ENCODE results near the gene SMAD2.
A peak's percentile ranks its signal among the peaks of the same experiment; 100 is the strongest.

SMAD2 gene

DNA sequence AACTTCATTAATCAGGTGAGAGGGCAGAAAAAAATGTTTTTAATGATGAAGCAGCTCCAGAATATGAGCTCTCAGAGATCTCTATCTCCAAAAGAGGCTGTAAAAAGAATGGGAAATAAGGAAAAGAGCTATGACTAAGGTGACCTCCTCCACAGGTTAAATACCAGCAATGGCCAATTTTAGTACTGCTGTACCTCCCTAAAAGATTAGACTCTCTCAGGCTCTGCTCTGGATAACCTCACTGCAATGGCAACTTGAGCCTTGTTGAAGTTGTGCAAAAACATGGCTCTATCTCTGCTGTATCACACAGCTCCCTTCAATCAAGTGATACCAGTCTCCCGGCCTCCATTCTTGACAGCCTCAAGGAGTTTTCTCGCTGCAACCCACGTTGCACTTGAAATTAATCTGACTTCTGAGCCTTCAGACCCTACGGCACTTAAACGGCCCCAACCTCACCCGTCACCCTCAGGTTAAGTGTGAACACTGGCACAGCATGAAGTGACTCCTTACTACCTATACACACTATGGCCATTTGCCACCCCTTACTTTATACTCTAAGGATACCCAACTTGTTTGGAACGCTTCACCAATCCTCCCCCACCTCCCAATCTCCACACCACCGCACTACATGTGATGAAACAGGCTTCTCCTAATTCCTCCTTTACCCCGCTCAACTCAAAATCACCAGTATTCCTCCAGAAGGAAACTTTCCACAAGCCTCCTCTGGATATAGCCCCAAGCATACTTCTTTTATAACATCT is 36.3 kb downstream of the SMAD2 start:
- no peak for FAIRE-seq

DNA sequence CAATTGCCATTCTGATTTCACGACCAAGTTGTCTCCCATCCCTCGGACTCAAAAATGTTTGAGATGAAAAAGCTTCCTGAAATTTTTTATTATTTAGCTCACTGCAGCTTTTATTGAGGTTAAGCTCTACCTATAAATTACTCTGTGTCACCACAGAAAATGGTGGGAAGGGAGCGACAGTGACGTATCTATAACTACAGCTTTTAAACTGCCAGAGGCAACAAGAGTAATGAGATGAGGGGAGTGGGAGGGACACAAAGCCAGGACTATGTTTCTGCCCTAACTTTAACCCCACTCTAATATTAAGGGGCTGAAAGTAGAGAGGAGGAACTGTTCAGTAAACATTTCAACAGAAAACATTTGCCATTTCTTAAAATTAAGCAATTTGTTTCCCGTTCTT is 37.4 kb downstream of the SMAD2 start:
- FAIRE-seq, result no peak

DNA sequence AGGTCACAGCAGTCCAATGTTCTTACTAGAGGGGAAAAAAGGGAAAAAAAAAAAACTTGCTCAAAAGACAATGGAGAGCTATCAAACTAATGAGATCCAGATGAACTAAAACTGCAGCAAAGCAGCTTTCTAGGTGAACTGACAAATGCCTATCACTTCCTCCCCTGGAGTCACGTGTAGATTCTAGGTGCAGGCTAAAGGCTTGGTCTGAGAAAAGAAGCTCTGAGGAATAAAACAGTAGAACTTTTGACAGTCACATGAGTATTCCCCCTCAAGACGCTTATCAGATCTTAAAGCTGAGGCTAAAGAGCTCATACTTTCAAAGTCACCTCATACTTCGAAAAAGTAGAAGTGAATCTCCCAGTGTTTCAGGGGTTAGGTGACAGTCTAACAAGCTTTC is 42.3 kb downstream of the SMAD2 start:
- no peak for FAIRE-seq

DNA sequence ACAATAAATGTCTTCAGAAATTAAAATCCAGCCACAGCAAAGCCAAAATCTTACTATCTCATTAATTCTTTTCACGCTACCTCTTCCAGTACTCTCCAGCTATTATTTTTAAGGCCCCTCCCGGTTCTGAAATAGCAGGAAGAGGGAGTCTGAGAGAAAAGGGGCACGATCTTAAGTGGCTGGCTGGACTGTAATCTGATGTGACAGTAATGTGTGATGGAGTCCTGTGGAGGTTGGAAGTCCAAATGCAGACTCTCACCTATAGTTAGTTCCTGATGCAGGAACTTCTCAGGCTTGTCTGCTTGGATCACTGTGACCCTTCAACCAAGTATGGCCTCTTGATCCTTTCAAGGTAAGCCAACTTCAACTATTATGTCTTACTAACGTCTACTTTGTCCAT is 43.2 kb downstream of the SMAD2 start:
- FAIRE-seq, result no peak

DNA sequence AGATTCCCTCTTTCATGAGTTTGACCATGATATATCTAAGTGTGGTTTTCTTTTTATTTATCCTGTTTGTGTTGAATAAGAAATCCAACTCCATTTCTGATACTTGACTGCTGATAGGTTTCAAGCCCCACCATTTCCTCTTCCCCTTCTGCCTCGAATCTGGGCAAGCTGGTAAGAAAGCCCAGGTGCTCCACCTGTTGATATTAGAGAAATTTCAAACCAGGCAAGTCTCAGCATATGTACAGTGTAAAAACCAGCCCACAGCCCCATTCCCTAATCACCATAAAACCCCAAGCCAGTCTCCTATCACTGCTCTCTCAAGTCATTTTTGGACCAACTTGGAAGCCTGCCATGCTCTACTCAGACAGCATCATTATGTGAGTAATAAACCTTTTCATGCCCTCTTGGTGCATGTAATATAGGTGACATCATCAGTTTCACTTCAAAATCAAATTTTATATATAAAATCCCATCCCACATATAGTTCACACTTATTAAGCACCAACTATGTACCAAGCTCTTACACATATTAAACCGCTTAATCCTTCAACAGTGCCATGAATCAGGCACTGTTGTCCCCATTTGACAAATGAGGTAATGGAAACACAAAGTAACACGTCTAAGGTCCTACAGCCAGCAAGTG is 46.6 kb downstream of the SMAD2 start:
- no peak for FAIRE-seq

DNA sequence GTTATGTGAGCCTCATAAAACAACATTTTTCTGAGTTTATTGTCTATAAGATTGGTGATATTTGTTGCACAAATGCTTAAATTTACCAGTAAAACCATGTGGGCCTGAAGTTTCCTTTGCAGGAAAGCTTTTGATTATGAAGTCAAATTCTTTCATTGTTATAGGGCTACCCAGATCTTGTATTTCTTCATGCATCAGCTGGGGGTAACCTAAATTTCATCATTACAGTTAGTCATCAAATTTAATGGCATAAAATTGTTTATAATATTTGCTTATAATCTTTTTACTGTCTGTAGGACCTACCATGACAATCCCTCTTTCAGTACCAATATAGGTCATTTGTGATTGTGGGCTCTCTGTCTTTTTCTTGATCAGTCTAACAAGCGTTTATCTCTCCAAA is 47.8 kb downstream of the SMAD2 start:
- FAIRE-seq, result no peak

DNA sequence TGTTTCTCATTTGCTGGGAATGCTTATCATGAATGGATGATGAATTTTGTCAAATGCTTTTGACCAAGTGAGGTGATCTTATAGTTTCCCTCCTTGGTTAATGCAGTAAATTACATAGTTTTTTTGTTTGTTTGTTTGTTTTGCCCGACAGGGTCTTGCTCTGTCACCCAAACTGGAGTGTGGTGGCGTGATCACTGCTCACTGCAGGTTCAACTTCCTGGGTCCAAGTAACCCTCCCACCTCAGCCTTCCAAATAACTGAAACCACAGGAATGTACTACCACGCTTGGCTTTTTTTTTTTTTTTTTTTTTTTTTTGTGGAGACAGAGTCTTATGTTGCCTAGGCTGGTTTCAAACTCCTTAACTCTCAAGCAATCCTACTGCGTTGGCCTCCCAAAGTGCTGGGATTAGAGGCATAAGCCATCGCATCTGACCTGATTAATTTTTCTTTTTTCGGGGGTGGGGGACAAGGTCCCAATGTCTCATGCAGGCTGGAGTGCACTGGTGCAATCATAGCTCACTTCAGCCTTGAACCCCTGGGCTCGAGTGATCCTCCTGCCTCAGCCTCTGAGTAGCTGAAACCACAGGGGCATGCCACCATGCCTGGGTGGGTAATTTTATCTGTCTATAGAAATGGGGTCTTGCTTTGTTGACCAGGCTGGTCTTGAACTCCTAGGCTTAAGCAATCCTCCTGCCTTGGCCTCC is 48.6 kb downstream of the SMAD2 start:
- FAIRE-seq, result no peak

DNA sequence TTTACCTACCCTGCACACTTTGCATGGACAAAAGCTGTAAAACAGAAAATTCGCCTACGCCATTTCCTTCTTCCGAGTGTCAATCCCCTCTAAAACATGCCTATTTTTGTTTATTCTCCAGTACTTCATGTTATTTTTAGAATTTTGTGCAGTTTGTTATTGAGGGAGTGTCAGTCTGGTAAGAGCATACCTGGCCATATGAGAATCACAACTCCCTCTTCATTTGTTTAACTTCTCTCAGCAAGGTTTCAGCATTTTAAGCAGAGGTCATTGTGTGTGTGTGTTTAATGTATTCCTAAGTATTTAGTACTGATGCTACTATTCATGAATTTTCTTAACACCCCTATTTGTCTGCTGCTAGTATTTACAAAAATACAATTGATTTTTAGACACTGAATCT is 49.4 kb downstream of the SMAD2 start:
- no peak for FAIRE-seq

DNA sequence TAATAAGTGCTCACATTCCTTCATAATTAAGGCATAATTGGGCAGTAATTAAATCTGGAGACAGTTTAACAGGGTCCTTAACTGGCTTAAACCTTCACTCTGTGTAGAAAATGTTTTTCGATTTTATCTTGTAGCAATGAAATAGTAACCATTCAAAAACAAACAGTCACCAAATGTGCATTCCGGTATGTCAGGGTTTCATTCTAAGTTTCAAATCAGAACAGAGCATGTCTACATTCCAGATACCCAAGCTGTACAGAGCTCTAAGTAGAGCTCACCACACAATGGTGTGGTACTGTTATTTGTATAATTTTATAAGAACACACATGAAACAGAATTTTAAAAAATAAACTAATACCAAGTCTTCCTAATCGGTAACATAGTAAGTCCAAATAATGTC is 52.6 kb downstream of the SMAD2 start:
- no peak for FAIRE-seq

DNA sequence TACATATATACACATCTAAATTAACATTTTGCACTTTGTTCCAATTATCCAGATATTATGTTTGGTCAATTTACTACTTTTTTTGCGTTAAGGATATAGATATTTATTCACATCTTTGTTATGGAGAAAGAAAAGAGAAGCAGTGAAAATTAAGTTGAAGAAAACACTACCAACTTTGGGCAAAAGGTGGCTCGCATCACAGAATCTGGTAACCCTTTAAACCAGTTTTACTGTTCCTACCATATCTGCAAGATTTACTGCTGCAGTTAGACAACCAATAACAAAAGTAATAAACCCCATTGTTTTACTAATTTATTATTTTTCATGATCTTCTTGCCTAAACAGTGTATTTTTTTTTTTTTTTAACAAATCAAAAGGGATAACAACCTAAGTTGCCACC is 53.6 kb downstream of the SMAD2 start:
- no peak for FAIRE-seq

DNA sequence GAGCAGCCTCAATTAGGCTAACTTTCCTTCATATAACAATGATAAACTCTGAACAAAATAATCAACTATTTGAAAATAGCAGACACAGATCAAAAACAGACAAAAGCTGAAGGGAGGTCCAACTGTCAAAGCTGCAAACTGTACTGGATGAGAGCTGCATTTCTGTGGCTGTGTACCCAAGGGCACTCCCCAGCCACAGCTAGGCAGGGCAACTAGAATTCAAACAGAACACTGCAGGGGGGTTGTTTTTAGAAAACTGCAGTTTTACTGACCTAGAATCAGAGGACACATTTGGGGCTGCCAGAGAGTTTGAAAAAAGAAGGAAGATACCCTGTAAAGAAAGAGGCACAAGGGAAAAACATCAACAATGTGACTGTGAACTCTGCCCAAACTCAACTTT is 56.8 kb downstream of the SMAD2 start:
- FAIRE-seq, result no peak

DNA sequence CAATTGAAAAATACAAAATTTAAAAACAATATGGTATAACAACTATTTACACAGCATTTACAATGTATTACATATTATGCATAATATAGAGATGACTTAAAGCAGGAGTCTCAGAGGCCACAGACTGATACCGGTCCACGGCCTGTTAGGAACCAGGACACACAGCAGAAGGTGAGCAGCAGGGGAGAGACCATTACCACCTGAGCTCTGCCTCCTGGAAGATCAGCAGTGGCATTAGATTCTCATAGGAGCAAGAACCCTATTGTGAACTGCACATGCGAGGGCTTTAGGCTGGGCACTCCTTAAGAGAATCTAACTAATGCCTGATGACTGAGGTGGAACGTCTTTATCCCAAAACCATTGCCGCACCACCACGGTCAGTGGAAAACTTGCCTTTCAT is 58.0 kb downstream of the SMAD2 start:
- FAIRE-seq, result no peak

DNA sequence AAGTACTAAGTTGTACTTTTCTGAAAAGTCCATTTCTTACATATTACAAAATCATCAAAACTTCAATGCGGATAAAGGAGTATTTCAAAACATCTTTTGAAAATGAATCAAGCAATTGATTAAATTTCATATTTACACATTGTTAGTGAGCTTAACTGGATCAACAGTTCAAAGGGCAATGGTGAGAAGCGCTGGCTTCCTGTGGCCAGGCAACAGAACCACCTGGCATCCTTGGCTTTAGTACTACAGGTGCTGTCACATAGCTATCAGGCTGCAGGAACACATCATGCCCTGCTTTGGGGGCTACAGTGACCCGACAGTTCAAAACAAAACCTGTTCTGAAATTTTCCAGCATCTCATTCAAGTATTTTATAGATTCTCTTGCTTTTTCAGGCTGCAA is 59.2 kb downstream of the SMAD2 start:
- FAIRE-seq, result no peak

DNA sequence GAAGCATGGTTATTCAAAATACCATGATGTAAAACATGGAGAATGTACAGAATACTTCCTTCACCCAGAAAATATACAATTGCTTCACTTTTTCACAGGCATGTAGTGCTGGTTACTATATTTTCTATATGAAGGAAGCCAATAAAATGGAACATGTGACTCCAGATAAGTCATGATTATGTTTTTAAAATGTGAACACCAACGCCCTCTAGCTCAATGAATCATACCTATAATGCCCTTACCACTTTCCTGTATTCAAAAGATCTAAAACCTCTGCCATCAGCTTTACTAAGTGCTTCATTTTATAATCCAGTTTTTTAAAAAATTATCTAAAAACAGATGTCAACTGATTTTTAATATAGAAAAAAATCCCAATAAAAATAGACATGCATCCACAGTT is 59.9 kb downstream of the SMAD2 start:
- no peak for FAIRE-seq

DNA sequence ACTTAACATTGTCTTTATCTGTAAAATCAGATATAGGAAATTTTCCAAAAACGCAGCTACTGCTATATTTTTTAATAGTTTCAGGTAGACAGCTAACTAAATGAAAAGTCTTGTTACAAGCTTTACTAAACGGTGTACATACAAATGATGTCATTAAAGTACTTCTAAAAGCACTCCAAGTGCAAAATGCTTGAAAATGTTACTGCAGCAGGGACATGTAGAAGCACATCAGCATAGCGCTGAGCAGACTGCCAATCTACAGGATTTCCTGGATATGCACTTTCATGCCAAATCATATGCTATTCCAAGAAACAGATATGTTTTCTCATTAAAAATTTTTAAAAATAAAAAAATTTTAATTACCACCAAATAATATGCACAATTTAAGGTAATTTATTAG is 61.7 kb downstream of the SMAD2 start:
- no peak for FAIRE-seq

DNA sequence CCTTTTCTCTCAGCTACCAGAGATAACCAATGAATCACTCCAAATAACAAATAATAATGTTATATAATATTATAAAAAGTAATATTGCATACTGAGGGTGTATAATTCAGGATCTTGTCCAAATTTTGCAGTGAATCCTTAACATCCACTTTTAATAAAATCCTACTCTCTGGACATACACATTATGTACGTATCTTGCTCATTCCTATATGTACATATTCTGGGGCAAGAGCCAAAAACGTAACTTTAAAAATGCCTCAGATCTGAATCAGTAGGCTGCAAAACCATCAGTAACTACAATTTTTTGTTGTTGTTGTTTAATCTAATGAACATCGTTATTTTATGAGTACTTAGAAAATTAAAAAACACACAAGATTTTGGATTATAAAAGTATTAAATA is 65.3 kb downstream of the SMAD2 start:
- FAIRE-seq, result no peak

DNA sequence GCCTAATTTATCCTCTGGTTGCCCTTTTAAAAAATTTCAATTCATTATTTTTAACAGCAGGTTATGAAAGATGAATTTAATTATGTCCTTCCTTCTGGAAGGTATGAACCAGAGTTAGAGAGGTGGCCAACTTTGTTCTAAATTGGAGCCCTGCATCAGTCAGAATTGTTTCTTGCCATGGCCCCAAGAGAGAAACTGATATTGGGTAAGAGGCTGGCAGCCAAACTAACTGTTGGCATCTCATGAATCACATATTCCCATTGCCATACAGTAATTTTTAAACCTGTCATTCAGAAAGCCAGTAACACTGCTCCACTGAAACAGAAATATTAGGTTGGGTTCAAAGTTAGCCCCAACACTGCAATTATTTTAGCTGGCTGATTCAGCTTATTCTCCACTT is 67.4 kb downstream of the SMAD2 start:
- no peak for FAIRE-seq

DNA sequence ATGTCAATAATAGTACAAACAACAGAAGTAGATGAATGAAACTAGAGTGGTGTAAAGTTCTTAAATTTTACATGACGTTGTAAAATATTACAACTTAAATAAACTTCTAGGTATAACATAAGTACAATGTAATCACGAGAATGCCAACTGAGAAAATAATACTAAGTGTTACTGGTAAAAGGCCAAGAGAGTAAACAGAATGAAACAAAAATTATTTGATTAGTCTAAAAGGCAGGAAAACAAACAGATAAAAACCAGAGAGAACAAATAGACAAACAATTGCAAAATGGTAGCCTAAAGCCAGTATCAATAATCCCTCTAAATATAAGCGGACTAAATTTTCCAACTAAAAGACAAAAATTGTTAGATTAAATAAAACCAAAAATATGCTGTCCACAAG is 71.9 kb downstream of the SMAD2 start:
- FAIRE-seq, result peak; percentile 44

DNA sequence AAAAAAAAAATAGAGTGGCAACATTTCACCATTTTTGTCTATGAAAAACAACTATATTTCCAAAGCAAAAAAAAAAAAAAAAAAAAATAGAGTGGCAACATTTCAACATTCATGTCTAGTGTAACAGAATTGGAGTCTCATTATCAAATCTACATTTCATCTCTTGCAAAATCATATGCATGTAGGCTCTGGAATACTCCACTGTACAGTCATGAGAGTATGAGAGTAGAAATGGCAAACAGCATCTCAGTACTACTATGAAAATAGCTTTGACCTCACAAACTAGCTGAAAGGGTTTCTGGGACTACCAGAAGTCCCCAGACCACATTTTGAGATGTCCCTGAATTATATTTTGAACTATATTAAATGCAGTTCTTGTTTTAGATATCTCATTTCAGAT is 82.8 kb downstream of the SMAD2 start:
- no peak for FAIRE-seq

DNA sequence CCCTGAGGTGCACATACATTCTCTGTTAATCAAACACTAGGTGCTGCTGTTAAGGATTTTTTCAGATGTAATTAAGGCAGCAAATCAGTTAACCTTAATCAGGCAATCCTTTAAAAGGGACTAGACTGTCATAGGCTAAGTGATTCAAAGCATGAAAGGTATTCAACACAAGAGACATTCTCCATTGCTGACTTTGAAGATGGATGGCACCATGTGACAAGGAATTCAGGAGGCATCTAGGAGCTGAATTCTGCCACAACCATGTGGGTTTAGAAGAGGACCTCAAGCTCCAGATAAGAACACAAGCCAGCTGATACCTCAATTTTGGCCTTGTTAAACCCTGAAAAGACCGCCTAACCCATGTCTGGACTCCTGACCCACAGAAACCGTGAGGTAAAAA is 84.0 kb downstream of the SMAD2 start:
- no peak for FAIRE-seq

DNA sequence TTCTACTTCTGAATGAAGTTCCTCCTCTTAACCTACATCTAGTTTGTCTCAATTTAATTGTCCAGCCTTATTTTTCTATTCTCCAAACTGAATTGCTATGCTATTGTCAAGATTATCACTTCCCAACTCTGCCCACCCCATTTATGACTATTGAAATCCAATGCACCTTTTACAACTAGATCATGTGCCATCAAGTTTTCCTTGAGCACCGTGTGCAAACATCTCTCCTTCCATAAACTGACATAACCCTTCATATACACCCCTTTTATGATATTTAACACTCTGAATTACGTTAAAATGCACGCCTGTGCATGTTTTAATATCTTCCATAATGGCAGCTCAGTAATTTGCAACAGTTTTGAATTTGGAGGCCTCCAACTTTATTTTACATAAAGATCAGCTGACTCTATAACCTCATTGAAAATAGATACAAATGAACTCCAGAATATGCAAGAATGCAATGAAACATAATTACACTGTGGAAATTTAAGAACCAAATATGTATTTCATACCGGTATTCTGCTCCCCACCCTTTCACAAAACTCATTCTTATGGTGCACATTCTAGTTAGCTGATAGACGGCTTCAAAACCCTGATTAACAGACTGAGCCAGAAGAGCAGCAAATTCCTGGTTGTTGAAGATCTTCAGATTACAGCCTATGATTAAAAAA is 85.5 kb downstream of the SMAD2 start:
- no peak for FAIRE-seq

DNA sequence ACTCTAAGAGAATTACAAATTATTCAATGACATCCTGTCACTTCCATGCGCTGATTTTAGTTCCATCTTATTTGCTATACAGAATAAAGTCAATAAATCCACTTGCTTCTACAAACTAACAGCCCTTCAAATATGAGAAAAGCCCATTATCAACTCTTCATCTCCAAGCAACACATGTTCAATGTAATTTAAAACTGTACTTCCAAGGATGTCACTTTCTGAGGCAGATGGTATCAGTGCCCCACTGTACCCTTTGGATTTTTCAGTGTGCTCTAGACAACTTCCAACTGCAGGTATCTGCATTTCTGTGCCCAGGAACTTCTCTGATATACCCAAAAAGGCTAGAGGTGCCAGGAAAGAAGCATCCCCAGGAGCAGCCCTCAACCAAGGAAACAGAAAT is 87.6 kb downstream of the SMAD2 start:
- FAIRE-seq, result no peak

DNA sequence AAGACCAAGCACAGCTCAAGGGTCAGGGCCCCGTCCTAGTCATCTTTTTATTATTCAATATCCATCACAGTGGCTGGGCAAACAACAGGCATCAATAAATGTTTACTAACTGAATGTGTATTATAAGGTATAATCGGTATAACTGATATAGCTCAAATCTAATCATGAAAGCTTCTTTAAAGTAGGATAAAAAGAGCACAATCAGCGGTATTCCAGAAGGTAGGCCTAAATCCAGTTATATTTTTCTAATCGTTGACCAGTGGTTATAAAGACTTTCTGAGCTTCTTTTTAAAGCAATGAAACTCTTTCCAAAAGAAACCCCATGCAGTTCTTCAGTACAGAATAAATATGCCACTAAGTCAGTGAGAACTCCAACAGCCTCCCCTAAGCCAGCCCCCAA is 92.1 kb downstream of the SMAD2 start:
- FAIRE-seq, result no peak

DNA sequence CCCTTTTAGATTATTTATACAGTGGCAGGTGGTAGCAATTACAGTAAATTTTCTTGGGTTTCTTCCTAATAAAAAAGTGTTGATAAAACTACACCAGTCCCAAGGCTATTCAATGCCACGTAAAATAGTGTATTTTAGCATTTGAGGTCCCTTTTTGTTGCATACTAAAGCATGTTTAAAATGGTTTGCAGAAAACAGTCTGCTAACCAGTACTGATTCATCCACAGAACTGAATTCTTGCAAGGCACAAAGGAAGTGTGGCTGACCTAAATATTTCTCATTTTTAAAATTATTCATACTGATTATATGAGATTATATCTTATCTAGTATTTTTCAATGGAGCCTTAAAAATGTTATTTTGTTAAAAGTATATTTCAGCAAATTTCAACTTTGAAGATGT is 98.1 kb downstream of the SMAD2 start:
- peak; percentile 47 for FAIRE-seq

Measured in A204.1 (cell line).